PC-9 (cell line): ENCODE measurements around the gene PCDH11Y.
"Not testable (repeated sequence)": the region's sequence is repeated elsewhere in the genome, so short reads cannot be mapped to it uniquely, and the experiment has no call there.

Experiments used
- CTCF ChIP-seq: fragments of 200-600 bp; sonication (generic); conservative IDR thresholded peaks from 2 replicates; pipeline ENCODE4 v1.6.1; 2017; ENCODE audit warnings: mixed run types, antibody characterized with exemption, mild to moderate bottlenecking, moderate library complexity
- EZH2 ChIP-seq: fragments of 200-600 bp; sonication (generic); IDR thresholded peaks from 2 replicates; pipeline ENCODE4 v1.8.0; 2017; ENCODE audit warnings: antibody characterized with exemption, low read depth

- TF ChIP-seq CTCF, EZH2: not testable (repeated sequence)
Measured at GRCh38 chrY:5679265-5679664, 679.2 kb downstream of the PCDH11Y start.
